Ishikawa (cell line): ENCODE measurements around the gene CFAP77.

Source experiments
- CEBPB ChIP-seq: IDR thresholded peaks from 2 replicates; pipeline ENCODE4 v1.6.1; 2012
- CREB1 ChIP-seq: IDR thresholded peaks from 2 replicates; pipeline ENCODE4 v1.6.1; 2012; ENCODE audit warnings: low read depth
- EGR1 ChIP-seq: IDR thresholded peaks from 2 replicates; pipeline ENCODE4 v1.6.1; 2012
- EP300 ChIP-seq: IDR thresholded peaks from 2 replicates; pipeline ENCODE4 v1.6.1; 2012; ENCODE audit warnings: borderline replicate concordance
- FOXM1 ChIP-seq: IDR thresholded peaks from 2 replicates; pipeline ENCODE4 v1.6.1; 2012; ENCODE audit warnings: low read depth, borderline replicate concordance
- MAX ChIP-seq: IDR thresholded peaks from 2 replicates; pipeline ENCODE4 v1.6.1; 2012
- NFIC ChIP-seq: IDR thresholded peaks from 2 replicates; pipeline ENCODE4 v1.6.1; 2012
- RAD21 ChIP-seq: IDR thresholded peaks from 2 replicates; pipeline ENCODE4 v1.6.1; 2012; ENCODE audit warnings: low read depth
- REST ChIP-seq: IDR thresholded peaks from 2 replicates; pipeline ENCODE4 v1.6.1; 2012; ENCODE audit warnings: low read depth, mild to moderate bottlenecking
- TAF1 ChIP-seq: IDR thresholded peaks from 2 replicates; pipeline ENCODE4 v1.6.1; 2012; ENCODE audit warnings: low read depth, mild to moderate bottlenecking
- TCF12 ChIP-seq: IDR thresholded peaks from 2 replicates; pipeline ENCODE4 v1.6.1; 2012; ENCODE audit warnings: low read depth
- TEAD4 ChIP-seq: IDR thresholded peaks from 2 replicates; pipeline ENCODE4 v1.6.1; 2012
- YY1 ChIP-seq: IDR thresholded peaks from 2 replicates; pipeline ENCODE4 v1.6.1; 2012; ENCODE audit warnings: low read depth
- ZBTB7A ChIP-seq: IDR thresholded peaks from 2 replicates; pipeline ENCODE4 v1.6.1; 2012; ENCODE audit warnings: low read depth
- TF ChIP-seq, protein P1 (sequence below): IDR thresholded peaks from 2 replicates; pipeline ENCODE4 v1.6.1; 2012

Gene CFAP77

GRCh38 chr9:132409828-132410528 is at the start of gene CFAP77:
CFAP77 (plus strand) TSS chr9:132410211; CDS start chr9:132410272, 61 bp downstream.
- TF ChIP-seq MAX = no peak
- TF ChIP-seq, protein P1, sequence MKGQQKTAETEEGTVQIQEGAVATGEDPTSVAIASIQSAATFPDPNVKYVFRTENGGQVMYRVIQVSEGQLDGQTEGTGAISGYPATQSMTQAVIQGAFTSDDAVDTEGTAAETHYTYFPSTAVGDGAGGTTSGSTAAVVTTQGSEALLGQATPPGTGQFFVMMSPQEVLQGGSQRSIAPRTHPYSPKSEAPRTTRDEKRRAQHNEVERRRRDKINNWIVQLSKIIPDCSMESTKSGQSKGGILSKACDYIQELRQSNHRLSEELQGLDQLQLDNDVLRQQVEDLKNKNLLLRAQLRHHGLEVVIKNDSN = no peak
- TF ChIP-seq EP300 = no peak
- no peak for TF ChIP-seq YY1
- no peak for TF ChIP-seq FOXM1
- TF ChIP-seq CEBPB = no peak

DNA sequence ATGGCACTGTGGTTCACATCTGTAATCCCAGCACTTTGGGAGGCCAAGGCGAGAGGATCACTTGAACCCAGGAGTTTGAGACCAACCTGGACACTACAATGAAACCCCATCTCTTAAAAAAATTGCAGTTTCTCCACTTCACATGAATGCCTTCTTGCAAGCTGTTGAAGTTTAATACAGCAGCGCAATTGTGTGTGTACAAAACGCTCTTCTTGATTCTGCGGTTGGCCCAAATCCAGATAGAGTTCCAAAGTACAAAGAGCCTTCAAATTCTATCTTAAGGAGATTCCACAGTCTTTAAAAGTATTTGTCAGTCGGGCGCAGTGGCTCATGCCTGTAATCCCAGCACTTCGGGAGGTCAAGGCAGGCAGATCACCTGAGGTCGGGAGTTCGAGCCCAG is 45.9 kb upstream of the CFAP77 start:
- TF ChIP-seq ZBTB7A (no peak), YY1 (no peak), FOXM1 (no peak), TCF12 (no peak), NFIC (no peak), REST (no peak), RAD21 (no peak), EGR1 (no peak), TEAD4 (no peak), EP300 (no peak), MAX (no peak), CREB1 (no peak)
- TF ChIP-seq, protein P1 = no peak

GRCh38 chr9:132365986-132366385 is 44.0 kb upstream of the CFAP77 start:
- no peak for TF ChIP-seq CEBPB
- no peak for TF ChIP-seq FOXM1
- no peak for TF ChIP-seq MAX
- no peak for TF ChIP-seq TAF1
- TF ChIP-seq YY1 = no peak
- TF ChIP-seq, protein P1 = no peak
- no peak for TF ChIP-seq ZBTB7A
- no peak for TF ChIP-seq EP300
- no peak for TF ChIP-seq REST
- TF ChIP-seq NFIC = no peak

DNA sequence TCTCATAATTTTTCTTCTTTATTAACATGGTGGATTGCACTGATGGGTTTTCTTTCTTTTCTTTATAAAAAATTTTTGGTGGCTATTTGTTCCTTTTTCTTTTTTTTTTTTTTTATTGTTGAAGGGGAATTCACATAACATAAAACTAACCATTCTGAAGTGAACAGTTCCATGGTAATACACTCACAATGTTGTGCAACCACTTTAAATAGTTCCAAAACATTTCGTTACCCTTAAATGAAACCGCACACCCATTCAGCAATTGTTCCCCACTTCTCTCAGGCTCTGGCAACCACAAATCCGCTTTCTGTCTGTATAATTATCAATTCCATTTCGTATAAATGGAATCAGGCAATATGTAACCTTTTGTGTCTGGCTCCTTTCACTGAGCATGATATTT is 43.5 kb upstream of the CFAP77 start:
- TF ChIP-seq CREB1 = no peak
- no peak for TF ChIP-seq TAF1
- TF ChIP-seq EGR1 = no peak
- TF ChIP-seq ZBTB7A = no peak
- no peak for TF ChIP-seq NFIC
- no peak for TF ChIP-seq TCF12
- TF ChIP-seq TEAD4 = no peak
- TF ChIP-seq FOXM1 = no peak
- no peak for TF ChIP-seq RAD21
- TF ChIP-seq MAX = no peak
- no peak for TF ChIP-seq YY1
- TF ChIP-seq REST = no peak
- no peak for TF ChIP-seq CEBPB
- TF ChIP-seq, protein P1 = no peak
- TF ChIP-seq EP300 = no peak
